NCI-H187 (cell line): ENCODE data around the gene EPHA8.

Experiments
- DNase-seq, 2 experiments: peaks; one replicate each; lab custom pipeline; 2025; lab: John Stamatoyannopoulos, UW

Gene EPHA8

GRCh38 chr1:22645931-22646330 is 82.6 kb downstream of the EPHA8 start:
- no peak for DNase-seq

DNA sequence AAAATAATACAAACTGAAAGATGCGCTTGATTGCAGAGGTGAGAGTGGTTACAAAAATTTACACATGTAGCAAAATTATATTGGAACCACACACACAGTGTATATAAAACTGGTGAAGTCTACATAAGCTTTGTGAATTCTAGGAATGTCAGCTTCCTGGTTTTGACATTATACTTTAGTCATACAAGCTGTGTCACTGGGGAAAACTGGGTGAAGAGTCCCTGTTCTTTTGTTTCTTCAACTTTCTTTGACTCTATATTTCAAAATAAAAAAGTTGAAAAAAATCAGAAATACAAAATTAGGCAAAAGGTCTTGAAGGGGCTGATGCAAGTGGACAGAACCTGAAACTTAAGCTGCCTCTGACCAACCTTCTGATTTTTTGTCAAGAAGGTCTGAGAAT is 83.1 kb downstream of the EPHA8 start:
- DNase-seq: no peak

GRCh38 chr1:22650089-22650693 is 86.9 kb downstream of the EPHA8 start:
- no peak for DNase-seq

DNA sequence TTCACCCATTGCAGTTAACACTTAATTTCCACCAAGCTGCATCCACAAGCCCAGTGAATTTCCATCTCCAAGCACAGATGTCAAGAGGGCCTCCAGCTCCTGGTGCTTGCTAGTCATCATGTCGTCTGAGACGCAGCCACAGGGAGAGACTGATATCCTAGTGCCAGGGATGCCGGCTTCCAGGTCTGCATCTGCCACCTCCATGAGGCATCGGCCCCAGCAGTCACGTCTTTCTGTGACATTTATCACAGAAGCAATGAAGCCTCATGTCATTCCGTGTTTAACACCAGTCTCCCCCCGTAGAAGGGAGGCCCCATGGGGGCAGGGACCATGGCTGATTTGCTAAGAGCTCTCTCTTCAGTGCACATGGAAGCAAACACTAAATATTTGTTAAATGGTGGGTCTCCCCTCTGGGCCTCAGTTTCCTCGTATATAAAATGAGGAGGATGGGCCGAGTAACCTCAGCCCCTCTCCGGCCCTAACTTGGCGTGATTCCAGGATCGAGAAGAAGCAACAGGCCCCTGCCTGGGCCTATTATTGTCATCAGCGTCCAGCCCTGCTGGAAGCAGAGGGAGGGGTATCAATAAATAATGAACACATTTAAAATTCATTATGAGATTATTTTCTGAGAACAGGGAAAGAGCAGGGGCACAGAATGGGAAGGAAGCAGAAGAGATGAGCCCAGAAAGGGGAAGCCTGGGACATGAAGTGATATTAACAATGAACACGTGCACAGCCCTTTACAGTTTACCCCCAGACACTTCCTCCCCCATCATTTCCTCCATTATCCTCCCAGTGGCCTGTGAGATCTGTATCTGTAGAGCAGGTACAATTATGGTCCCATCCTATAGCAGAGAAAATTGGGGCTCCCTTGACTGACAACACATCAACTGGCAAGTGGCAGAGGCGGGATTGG is 88.9 kb downstream of the EPHA8 start:
- DNase-seq: no peak

GRCh38 chr1:22652881-22653316 is 89.6 kb downstream of the EPHA8 start, which contains the start of gene C1QB:
C1QB (plus strand) TSS chr1:22653236; CDS start chr1:22659463, 6,227 bp downstream.
- DNase-seq: no peak
